IPS DF 6.9 (cell line): ENCODE measurements around the gene ARHGAP25.

Experiments
- DNase-seq: peaks from one replicate; pipeline ENCODE4 v3.0.0-alpha.2; 2013; ENCODE audit warnings: low read depth, low spot score
- H3K27ac ChIP-seq: one replicate; pipeline ENCODE4 v1.5.1; 2013; ENCODE audit warnings: low read length, control low read depth
- H3K27me3 ChIP-seq: 2 replicates; pipeline ENCODE4 v1.6.1; 2013; ENCODE audit warnings: mild to moderate bottlenecking, low read length; ENCODE audit not compliant: control insufficient read depth, insufficient read depth
- H3K36me3 ChIP-seq: 2 replicates; pipeline ENCODE4 v1.6.1; 2013; ENCODE audit warnings: low read length; ENCODE audit not compliant: control insufficient read depth, insufficient read depth
- H3K4me1 ChIP-seq: 2 replicates; pipeline ENCODE4 v1.6.1; 2013; ENCODE audit warnings: low read length; ENCODE audit not compliant: control insufficient read depth, insufficient read depth
- H3K4me3 ChIP-seq: 2 replicates; pipeline ENCODE4 v1.5.1; 2013; ENCODE audit warnings: mild to moderate bottlenecking, low read length
- H3K9me3 ChIP-seq: 2 replicates; pipeline ENCODE4 v1.6.1; 2013; ENCODE audit warnings: low read length, inconsistent platforms; ENCODE audit not compliant: control insufficient read depth, insufficient read depth
- WGBS: extraction: QIAGEN DNeasy Blood & Tissue Kit; methylation state at CpG from one replicate; pipeline ENCODE4 v1.1.7; 2013; ENCODE audit warnings: mixed read lengths, missing lambda C conversion rate; ENCODE audit not compliant: insufficient read length, insufficient coverage; 5-methylcytosine and 5-hydroxymethylcytosine counted together

ARHGAP25 gene

GRCh38 chr2:68847751-68848150 lies 113.1 kb downstream of the ARHGAP25 start:
- Histone ChIP-seq H3K27me3 (no peaks in the 10 kb centered on the region), H3K4me3 (no peak overlapping the region), H3K4me1 (no peaks in the 10 kb centered on the region), H3K9me3 (no peaks in the 10 kb centered on the region), H3K27ac (no peak overlapping the region), H3K36me3 (no peaks in the 10 kb centered on the region)
- DNase-seq: no peak

- no peaks in the 10 kb centered on the region for H3K36me3 ChIP-seq
- no peak overlapping the region for H3K27ac ChIP-seq
- no peaks in the 10 kb centered on the region for H3K9me3 ChIP-seq
- H3K4me3 ChIP-seq: no peak overlapping the region
- DNase-seq: no peak
- H3K27me3 ChIP-seq: no peaks in the 10 kb centered on the region
- WGBS: no CpG with 5 or more reads among the region's 4 CpGs
- H3K4me1 ChIP-seq: no peaks in the 10 kb centered on the region
These were observed 115.0 kb downstream of the ARHGAP25 start for GRCh38 chr2:68849579-68850030.

- H3K4me3 ChIP-seq: no peak overlapping the region
- no CpG with 5 or more reads among the region's 3 CpGs for WGBS
- H3K4me1 ChIP-seq: no peaks in the 10 kb centered on the region
- DNase-seq: no peak
- H3K27ac ChIP-seq: no peak overlapping the region
- no peaks in the 10 kb centered on the region for H3K27me3 ChIP-seq
- H3K36me3 ChIP-seq: no peaks in the 10 kb centered on the region
- no peaks in the 10 kb centered on the region for H3K9me3 ChIP-seq
These were observed 115.9 kb downstream of the ARHGAP25 start for GRCh38 chr2:68850524-68850923.

- WGBS: no CpG with 5 or more reads among the region's 2 CpGs
- no peaks in the 10 kb centered on the region for H3K27me3 ChIP-seq
- H3K27ac ChIP-seq: no peak overlapping the region
- no peak overlapping the region for H3K4me3 ChIP-seq
- H3K4me1 ChIP-seq: no peaks in the 10 kb centered on the region
- no peaks in the 10 kb centered on the region for H3K9me3 ChIP-seq
- no peak for DNase-seq
- H3K36me3 ChIP-seq: no peaks in the 10 kb centered on the region
These were observed 118.4 kb downstream of the ARHGAP25 start for GRCh38 chr2:68853035-68853434.

- DNase-seq: no peak
- H3K4me1 ChIP-seq: no peaks in the 10 kb centered on the region
- H3K27me3 ChIP-seq: no peaks in the 10 kb centered on the region
- H3K9me3 ChIP-seq: no peaks in the 10 kb centered on the region
- no peak overlapping the region for H3K4me3 ChIP-seq
- no peak overlapping the region for H3K27ac ChIP-seq
- WGBS: no CpG with 5 or more reads among the region's 4 CpGs
- no peaks in the 10 kb centered on the region for H3K36me3 ChIP-seq
These were observed 119.3 kb downstream of the ARHGAP25 start for GRCh38 chr2:68853915-68854314.

- H3K27ac ChIP-seq: no peak overlapping the region
- no peaks in the 10 kb centered on the region for H3K9me3 ChIP-seq
- no peaks in the 10 kb centered on the region for H3K36me3 ChIP-seq
- no peak overlapping the region for H3K4me3 ChIP-seq
- no peaks in the 10 kb centered on the region for H3K4me1 ChIP-seq
- no peaks in the 10 kb centered on the region for H3K27me3 ChIP-seq
- no peak for DNase-seq
These were observed 119.9 kb downstream of the ARHGAP25 start for GRCh38 chr2:68854476-68854875.

GRCh38 chr2:68855550-68855949 lies 120.9 kb downstream of the ARHGAP25 start:
- Histone ChIP-seq H3K27ac (no peak overlapping the region), H3K36me3 (no peaks in the 10 kb centered on the region), H3K4me3 (no peak overlapping the region), H3K4me1 (no peaks in the 10 kb centered on the region), H3K27me3 (no peaks in the 10 kb centered on the region), H3K9me3 (no peaks in the 10 kb centered on the region)
- DNase-seq: no peak
- WGBS: no CpG with 5 or more reads among the region's 3 CpGs

GRCh38 chr2:68857202-68857845 lies 122.7 kb downstream of the ARHGAP25 start:
- Histone ChIP-seq H3K4me3 (no peak overlapping the region), H3K4me1 (no peaks in the 10 kb centered on the region), H3K27ac (no peak overlapping the region), H3K9me3 (no peaks in the 10 kb centered on the region), H3K27me3 (no peaks in the 10 kb centered on the region), H3K36me3 (no peaks in the 10 kb centered on the region)
- WGBS: no CpG with 5 or more reads among the region's 3 CpGs
- DNase-seq: no peak

- H3K4me1 ChIP-seq: no peaks in the 10 kb centered on the region
- no CpG with 5 or more reads among the region's 4 CpGs for WGBS
- H3K36me3 ChIP-seq: no peaks in the 10 kb centered on the region
- no peak overlapping the region for H3K4me3 ChIP-seq
- H3K9me3 ChIP-seq: no peaks in the 10 kb centered on the region
- H3K27ac ChIP-seq: no peak overlapping the region
- H3K27me3 ChIP-seq: no peaks in the 10 kb centered on the region
- no peak for DNase-seq
These were observed 123.3 kb downstream of the ARHGAP25 start for GRCh38 chr2:68857855-68858456.

- Histone ChIP-seq H3K27ac (no peak overlapping the region), H3K27me3 (peaks cover 1% of the 10 kb centered on the region; the same call in 1 of the 2 replicates), H3K4me1 (no peaks in the 10 kb centered on the region), H3K36me3 (no peaks in the 10 kb centered on the region), H3K4me3 (no peak overlapping the region), H3K9me3 (no peaks in the 10 kb centered on the region)
- no peak for DNase-seq
- no CpG with 5 or more reads among the region's 3 CpGs for WGBS
These were observed 125.5 kb downstream of the ARHGAP25 start for GRCh38 chr2:68860111-68860510.

- DNase-seq: no peak
- Histone ChIP-seq H3K4me3 (no peak overlapping the region), H3K27me3 (peaks cover 1% of the 10 kb centered on the region; the same call in 1 of the 2 replicates), H3K4me1 (no peaks in the 10 kb centered on the region), H3K9me3 (no peaks in the 10 kb centered on the region), H3K36me3 (no peaks in the 10 kb centered on the region), H3K27ac (no peak overlapping the region)
These were observed 126.7 kb downstream of the ARHGAP25 start for GRCh38 chr2:68861330-68861729.
